ENCODE data around the gene VHLL.

The VHLL gene

GRCh38 chr1:156295391-156295947 is 3.6 kb downstream of the VHLL start, which contains the start of gene GLMP:
TSS of gene GLMP (minus strand) at chr1:156295679. CDS start at chr1:156295645, 34 bp downstream.
- no peak within 1 kb of the TSS for H3K4me3 ChIP-seq (ENCODE audit: low read depth, low read length)
- TF ChIP-seq MAX (IDR thresholded peaks at IDR 0.05; ENCODE audit: low read depth, low read length): no peak
- TF ChIP-seq CTCF (IDR thresholded peaks at IDR 0.05; ENCODE audit: low read depth, low read length): no peak
- no peak for TF ChIP-seq POLR2A (IDR thresholded peaks at IDR 0.05; ENCODE audit: extremely low read depth, insufficient read length)
- no peak for TF ChIP-seq MYC (IDR thresholded peaks at IDR 0.05; ENCODE audit: low read depth, low read length)
- DNase-seq (ENCODE audit: low read depth): no peak

GRCh38 chr1:156293895-156294294 is 5.2 kb downstream of the VHLL start:
- no peak for DNase-seq (ENCODE audit: low read depth)
- TF ChIP-seq MAX (IDR thresholded peaks at IDR 0.05; ENCODE audit: low read depth, low read length) (no peak), CTCF (IDR thresholded peaks at IDR 0.05; ENCODE audit: low read depth, low read length) (no peak), MYC (IDR thresholded peaks at IDR 0.05; ENCODE audit: low read depth, low read length) (no peak), POLR2A (IDR thresholded peaks at IDR 0.05; ENCODE audit: extremely low read depth, insufficient read length) (no peak)
- no peak overlapping the region for H3K4me3 ChIP-seq (ENCODE audit: low read depth, low read length)

GRCh38 chr1:156293098-156293434 is 6.0 kb downstream of the VHLL start:
- DNase-seq (ENCODE audit: low read depth): no peak
- H3K4me3 ChIP-seq (ENCODE audit: low read depth, low read length): no peak overlapping the region
- TF ChIP-seq MAX (IDR thresholded peaks at IDR 0.05; ENCODE audit: low read depth, low read length) (no peak), MYC (IDR thresholded peaks at IDR 0.05; ENCODE audit: low read depth, low read length) (no peak), CTCF (IDR thresholded peaks at IDR 0.05; ENCODE audit: low read depth, low read length) (no peak), POLR2A (IDR thresholded peaks at IDR 0.05; ENCODE audit: extremely low read depth, insufficient read length) (no peak)

GRCh38 chr1:156291226-156292061 is 7.7 kb downstream of the VHLL start:
- H3K4me3 ChIP-seq (ENCODE audit: low read depth, low read length): no peak overlapping the region
- no peak for TF ChIP-seq MYC (IDR thresholded peaks at IDR 0.05; ENCODE audit: low read depth, low read length)
- TF ChIP-seq POLR2A (IDR thresholded peaks at IDR 0.05; ENCODE audit: extremely low read depth, insufficient read length): no peak
- TF ChIP-seq MAX (IDR thresholded peaks at IDR 0.05; ENCODE audit: low read depth, low read length): no peak
- TF ChIP-seq CTCF (IDR thresholded peaks at IDR 0.05; ENCODE audit: low read depth, low read length): no peak
- DNase-seq (ENCODE audit: low read depth): no peak

- no peak for TF ChIP-seq CTCF (IDR thresholded peaks at IDR 0.05; ENCODE audit: low read depth, low read length)
- no peak for TF ChIP-seq MYC (IDR thresholded peaks at IDR 0.05; ENCODE audit: low read depth, low read length)
- no peak for TF ChIP-seq POLR2A (IDR thresholded peaks at IDR 0.05; ENCODE audit: extremely low read depth, insufficient read length)
- TF ChIP-seq MAX (IDR thresholded peaks at IDR 0.05; ENCODE audit: low read depth, low read length): no peak
- no peak overlapping the region for H3K4me3 ChIP-seq (ENCODE audit: low read depth, low read length)
- DNase-seq (ENCODE audit: low read depth): no peak
Observed at GRCh38 chr1:156289857-156290256, 9.2 kb downstream of the VHLL start.
